ENCODE results near the gene TAS2R31. TPM values are rescaled to one million over a fixed set of nuclear protein-coding genes. Genes with fewer than 3 reads are reported as not detected.

The TAS2R31 gene
- total and polyA plus RNA-seq, 2 experiments from 2014 or later: 0.24 to 0.97 TPM

- Histone ChIP-seq H3K9me3 (ENCODE audit: low read depth) (no peaks in the 10 kb centered on the region), H3F3A (ENCODE audit: insufficient read depth) (no peaks in the 10 kb centered on the region), H3K4me3 (no peak overlapping the region), H3K27me3 (replicated peaks; ENCODE audit: insufficient read depth) (no peaks in the 10 kb centered on the region), H3K4me2 (ENCODE audit: unreplicated experiment) (no peak overlapping the region), H3K36me3 (ENCODE audit: low read depth) (peaks cover 13% of the 10 kb centered on the region), H3K4me1 (ENCODE audit: insufficient read depth) (no peaks in the 10 kb centered on the region), H3K9me2 (ENCODE audit: insufficient read depth) (no peaks in the 10 kb centered on the region; the same call in 1 of the 2 replicates), H4K20me1 (ENCODE audit: insufficient read depth) (no peaks in the 10 kb centered on the region), H2AFZ (no peak overlapping the region), H3K9ac (no peak overlapping the region), H3K79me2 (ENCODE audit: insufficient read depth) (no peaks in the 10 kb centered on the region), H3K27ac (no peak overlapping the region)
- no peak for DNase-seq
- in situ Hi-C loops (cut with MboI): no loop called here
- 84% methylated on average over 3 of the region's 3 CpGs for WGBS, 2 experiments (ENCODE audit: low coverage in 1 of 2, low lambda C conversion rate in 2 of 2, missing lambda C conversion rate in 2 of 2)
- TF ChIP-seq EZH2phosphoT487 (IDR thresholded peaks at IDR 0.05; ENCODE audit: insufficient read depth, low read depth) (no peak), EZH2 (IDR thresholded peaks at IDR 0.05; ENCODE audit: insufficient read depth, poor library complexity, severe bottlenecking) (no peak)
These were observed 36.9 kb downstream of the TAS2R31 start for GRCh38 chr12:10994307-10994706.

GRCh38 chr12:10989107-10989506, 42.1 kb downstream of the TAS2R31 start:
- no peak overlapping the region for H3K4me2 ChIP-seq (ENCODE audit: unreplicated experiment)
- in situ Hi-C loops (cut with MboI): no loop called here

GRCh38 chr12:10986812-10987211, 44.4 kb downstream of the TAS2R31 start, which contains the start of gene TAS2R50:
TSS of gene TAS2R50 (minus strand) at chr12:10986912. CDS start at chr12:10986860, 52 bp downstream.
- 50 to 54% methylated on average over 2 of the region's 2 CpGs for WGBS, 2 experiments (ENCODE audit: low coverage in 1 of 2, low lambda C conversion rate in 2 of 2, missing lambda C conversion rate in 2 of 2)
- in situ Hi-C loops (cut with MboI): no loop called here
- no peaks in the 10 kb centered on the region for H3K27me3 ChIP-seq (replicated peaks; ENCODE audit: insufficient read depth)
- peaks cover 13% of the 10 kb centered on the region for H3K36me3 ChIP-seq (ENCODE audit: low read depth)
- H3F3A ChIP-seq (ENCODE audit: insufficient read depth): no peaks in the 10 kb centered on the region
- H3K9me2 ChIP-seq (ENCODE audit: insufficient read depth): no peaks in the 10 kb centered on the region
- no peak within 1 kb of the TSS for H3K9ac ChIP-seq
- H3K9me3 ChIP-seq (ENCODE audit: low read depth): no peaks in the 10 kb centered on the region
- no peak for DNase-seq
- no peak within 1 kb of the TSS for H2AFZ ChIP-seq
- no peak within 1 kb of the TSS for H3K4me2 ChIP-seq (ENCODE audit: unreplicated experiment)
- no peak for TF ChIP-seq EZH2 (IDR thresholded peaks at IDR 0.05; ENCODE audit: insufficient read depth, poor library complexity, severe bottlenecking)
- no peaks in the 10 kb centered on the region for H4K20me1 ChIP-seq (ENCODE audit: insufficient read depth)
- no peaks in the 10 kb centered on the region for H3K4me1 ChIP-seq (ENCODE audit: insufficient read depth)
- H3K27ac ChIP-seq: no peak within 1 kb of the TSS
- H3K4me3 ChIP-seq: no peak within 1 kb of the TSS
- no peaks in the 10 kb centered on the region for H3K79me2 ChIP-seq (ENCODE audit: insufficient read depth)

More at GRCh38 chr12:10989107-10989506, 42.1 kb downstream of the TAS2R31 start:
- no peak overlapping the region for H2AFZ ChIP-seq
- TF ChIP-seq EZH2phosphoT487 (IDR thresholded peaks at IDR 0.05; ENCODE audit: insufficient read depth, low read depth) (no peak), EZH2 (IDR thresholded peaks at IDR 0.05; ENCODE audit: insufficient read depth, poor library complexity, severe bottlenecking) (no peak)
- no peaks in the 10 kb centered on the region for H3K9me3 ChIP-seq (ENCODE audit: low read depth)
- DNase-seq: no peak
- H3K9ac ChIP-seq: no peak overlapping the region
- no peaks in the 10 kb centered on the region; the same call in 1 of the 2 replicates for H3K9me2 ChIP-seq (ENCODE audit: insufficient read depth)
- H3K4me3 ChIP-seq: no peak overlapping the region
- H3K27me3 ChIP-seq (replicated peaks; ENCODE audit: insufficient read depth): no peaks in the 10 kb centered on the region
- peaks cover 13% of the 10 kb centered on the region for H3K36me3 ChIP-seq (ENCODE audit: low read depth)
- WGBS, 2 experiments (ENCODE audit: low coverage in 1 of 2, low lambda C conversion rate in 2 of 2, missing lambda C conversion rate in 2 of 2): 93 to 98% methylated on average over 2 of the region's 2 CpGs
- H3K27ac ChIP-seq: no peak overlapping the region
- H3K4me1 ChIP-seq (ENCODE audit: insufficient read depth): no peaks in the 10 kb centered on the region
- H4K20me1 ChIP-seq (ENCODE audit: insufficient read depth): no peaks in the 10 kb centered on the region
- no peaks in the 10 kb centered on the region for H3K79me2 ChIP-seq (ENCODE audit: insufficient read depth)
- H3F3A ChIP-seq (ENCODE audit: insufficient read depth): no peaks in the 10 kb centered on the region

- TF ChIP-seq EZH2 (IDR thresholded peaks at IDR 0.05; ENCODE audit: insufficient read depth, poor library complexity, severe bottlenecking): no peak
- TF ChIP-seq EZH2phosphoT487 (IDR thresholded peaks at IDR 0.05; ENCODE audit: insufficient read depth, low read depth): no peak
- H3K4me3 ChIP-seq: no peak overlapping the region
- no peaks in the 10 kb centered on the region for H3F3A ChIP-seq (ENCODE audit: insufficient read depth)
- H3K79me2 ChIP-seq (ENCODE audit: insufficient read depth): 0 out of 2 replicates have a peak, but pooled peaks cover 6% of the 10 kb centered on the region
- no peaks in the 10 kb centered on the region for H3K36me3 ChIP-seq (ENCODE audit: low read depth)
- WGBS, 2 experiments (ENCODE audit: low coverage in 1 of 2, low lambda C conversion rate in 2 of 2, missing lambda C conversion rate in 2 of 2): 60 to 67% methylated on average over 5 of the region's 5 CpGs
- H3K4me1 ChIP-seq (ENCODE audit: insufficient read depth): no peaks in the 10 kb centered on the region
- no peak overlapping the region for H3K9ac ChIP-seq
- no peaks in the 10 kb centered on the region for H3K27me3 ChIP-seq (replicated peaks; ENCODE audit: insufficient read depth)
- H3K27ac ChIP-seq: no peak overlapping the region
- no peak overlapping the region for H3K4me2 ChIP-seq (ENCODE audit: unreplicated experiment)
- DNase-seq: no peak
- in situ Hi-C loops (cut with MboI): no loop called here
- no peaks in the 10 kb centered on the region for H3K9me3 ChIP-seq (ENCODE audit: low read depth)
- no peaks in the 10 kb centered on the region for H4K20me1 ChIP-seq (ENCODE audit: insufficient read depth)
- H2AFZ ChIP-seq: no peak overlapping the region
- H3K9me2 ChIP-seq (ENCODE audit: insufficient read depth): no peaks in the 10 kb centered on the region
These were observed 49.0 kb downstream of the TAS2R31 start for GRCh38 chr12:10982244-10982643.

Other genes starting within 250 kb of the TAS2R31 start
- not detected in 2 replicates for gene TAS2R7, start 228.8 kb downstream of the TAS2R31 start, total RNA-seq (2014; rRNA removed; shearing (Covaris generic))
- gene TAS2R7, start 228.8 kb downstream of the TAS2R31 start, polyA plus RNA-seq (2016; fragmentation: Nextera tagmentation; extraction: Ambion mirVana): not detected in 2 replicates
- not detected in 2 replicates for gene TAS2R8, start 224.1 kb downstream of the TAS2R31 start, total RNA-seq (2014; rRNA removed; shearing (Covaris generic))
- not detected in 2 replicates for gene TAS2R8, start 224.1 kb downstream of the TAS2R31 start, polyA plus RNA-seq (2016; fragmentation: Nextera tagmentation; extraction: Ambion mirVana)
- not detected in 2 replicates for gene TAS2R9, start 221.2 kb downstream of the TAS2R31 start, total RNA-seq (2014; rRNA removed; shearing (Covaris generic))
- gene TAS2R9, start 221.2 kb downstream of the TAS2R31 start, polyA plus RNA-seq (2016; fragmentation: Nextera tagmentation; extraction: Ambion mirVana): not detected in 2 replicates
- not detected in 2 replicates for gene TAS2R10, start 205.0 kb downstream of the TAS2R31 start, total RNA-seq (2014; rRNA removed; shearing (Covaris generic))
- gene TAS2R10, start 205.0 kb downstream of the TAS2R31 start, polyA plus RNA-seq (2016; fragmentation: Nextera tagmentation; extraction: Ambion mirVana): not detected in 2 replicates
- gene PRR4, start 181.9 kb downstream of the TAS2R31 start, total RNA-seq (2014; rRNA removed; shearing (Covaris generic)): 1.1 TPM in 1 of 2 replicates, not detected in the other
- gene PRR4, start 181.9 kb downstream of the TAS2R31 start, polyA plus RNA-seq (2016; fragmentation: Nextera tagmentation; extraction: Ambion mirVana): 1.8 and 3.9 TPM in 2 replicates
- gene PRH1, start 147.2 kb downstream of the TAS2R31 start, total RNA-seq (2014; rRNA removed; shearing (Covaris generic)): 4.8 and 7.3 TPM in 2 replicates
- 8.4 and 10.7 TPM in 2 replicates for gene PRH1, start 147.2 kb downstream of the TAS2R31 start, polyA plus RNA-seq (2016; fragmentation: Nextera tagmentation; extraction: Ambion mirVana)
- 0.13 and 0.32 TPM in 2 replicates for gene TAS2R13, start 121.8 kb downstream of the TAS2R31 start, total RNA-seq (2014; rRNA removed; shearing (Covaris generic))
- not detected in 2 replicates for gene TAS2R13, start 121.8 kb downstream of the TAS2R31 start, polyA plus RNA-seq (2016; fragmentation: Nextera tagmentation; extraction: Ambion mirVana)
- gene PRH2, start 102.2 kb downstream of the TAS2R31 start, total RNA-seq (2014; rRNA removed; shearing (Covaris generic)): 2.5 TPM in 1 of 2 replicates, not detected in the other
- 0.53 TPM in 1 of 2 replicates, not detected in the other for gene PRH2, start 102.2 kb downstream of the TAS2R31 start, polyA plus RNA-seq (2016; fragmentation: Nextera tagmentation; extraction: Ambion mirVana)
- gene TAS2R14, start 92.1 kb downstream of the TAS2R31 start, total RNA-seq (2014; rRNA removed; shearing (Covaris generic)): 0.76 and 1.2 TPM in 2 replicates
- 3.0 and 3.4 TPM in 2 replicates for gene TAS2R14, start 92.1 kb downstream of the TAS2R31 start, polyA plus RNA-seq (2016; fragmentation: Nextera tagmentation; extraction: Ambion mirVana)
- 0.32 TPM in 1 of 2 replicates, not detected in the other for gene TAS2R50, start 44.5 kb downstream of the TAS2R31 start, total RNA-seq (2014; rRNA removed; shearing (Covaris generic))
- gene TAS2R50, start 44.5 kb downstream of the TAS2R31 start, polyA plus RNA-seq (2016; fragmentation: Nextera tagmentation; extraction: Ambion mirVana): not detected in 2 replicates
- gene TAS2R20, start 33.1 kb downstream of the TAS2R31 start, total RNA-seq (2014; rRNA removed; shearing (Covaris generic)): 1.8 and 2.5 TPM in 2 replicates
- gene TAS2R20, start 33.1 kb downstream of the TAS2R31 start, polyA plus RNA-seq (2016; fragmentation: Nextera tagmentation; extraction: Ambion mirVana): not detected in 2 replicates
- gene TAS2R19, start 8.8 kb downstream of the TAS2R31 start, total RNA-seq (2014; rRNA removed; shearing (Covaris generic)): 2.6 and 3.7 TPM in 2 replicates
- not detected in 2 replicates for gene TAS2R19, start 8.8 kb downstream of the TAS2R31 start, polyA plus RNA-seq (2016; fragmentation: Nextera tagmentation; extraction: Ambion mirVana)
- not detected in 2 replicates for gene TAS2R46, start 30.9 kb upstream of the TAS2R31 start, total RNA-seq (2014; rRNA removed; shearing (Covaris generic))
- not detected in 2 replicates for gene TAS2R46, start 30.9 kb upstream of the TAS2R31 start, polyA plus RNA-seq (2016; fragmentation: Nextera tagmentation; extraction: Ambion mirVana)
- 0.63 TPM in 1 of 2 replicates, not detected in the other for gene TAS2R43, start 60.9 kb upstream of the TAS2R31 start, total RNA-seq (2014; rRNA removed; shearing (Covaris generic))
- gene TAS2R43, start 60.9 kb upstream of the TAS2R31 start, polyA plus RNA-seq (2016; fragmentation: Nextera tagmentation; extraction: Ambion mirVana): not detected in 2 replicates
- gene TAS2R30, start 103.2 kb upstream of the TAS2R31 start, total RNA-seq (2014; rRNA removed; shearing (Covaris generic)): 0.13 and 0.32 TPM in 2 replicates
- not detected in 2 replicates for gene TAS2R30, start 103.2 kb upstream of the TAS2R31 start, polyA plus RNA-seq (2016; fragmentation: Nextera tagmentation; extraction: Ambion mirVana)
- 6.2 and 10.2 TPM in 2 replicates for gene SMIM10L1, start 139.8 kb upstream of the TAS2R31 start, total RNA-seq (2014; rRNA removed; shearing (Covaris generic))
- gene SMIM10L1, start 139.8 kb upstream of the TAS2R31 start, polyA plus RNA-seq (2016; fragmentation: Nextera tagmentation; extraction: Ambion mirVana): 15.8 and 16.6 TPM in 2 replicates
- gene TAS2R42, start 155.5 kb upstream of the TAS2R31 start, total RNA-seq (2014; rRNA removed; shearing (Covaris generic)): not detected in 2 replicates
- not detected in 2 replicates for gene TAS2R42, start 155.5 kb upstream of the TAS2R31 start, polyA plus RNA-seq (2016; fragmentation: Nextera tagmentation; extraction: Ambion mirVana)
- not detected in 2 replicates for gene PRB3, start 238.3 kb upstream of the TAS2R31 start, total RNA-seq (2014; rRNA removed; shearing (Covaris generic))
- not detected in 2 replicates for gene PRB3, start 238.3 kb upstream of the TAS2R31 start, polyA plus RNA-seq (2016; fragmentation: Nextera tagmentation; extraction: Ambion mirVana)

Measured in GM23248 (cell line).